ENCODE results near the gene MLLT3. TPM values are rescaled to one million over a fixed set of nuclear protein-coding genes. Genes with fewer than 3 reads are reported as not detected.

Gene MLLT3
- total RNA-seq, 1 donor from 2014 or later = 7.7 TPM

GRCh38 chr9:20405078-20405477 lies 217.2 kb downstream of the MLLT3 start:
- no peaks in the 10 kb centered on the region for H3K4me1 Mint-ChIP-seq (ENCODE audit: low read depth)

GRCh38 chr9:20404192-20404813 lies 218.0 kb downstream of the MLLT3 start:
- H3K4me3 Mint-ChIP-seq (ENCODE audit: unreplicated experiment) = no peak overlapping the region
- no peak for TF ChIP-seq CTCF (IDR thresholded peaks at IDR 0.05)
- no peaks in the 10 kb centered on the region for H3K9me3 Mint-ChIP-seq (ENCODE audit: low read depth)
- H3K27me3 Mint-ChIP-seq (ENCODE audit: low read depth) = no peaks in the 10 kb centered on the region
- no peaks in the 10 kb centered on the region for H3K4me1 Mint-ChIP-seq (ENCODE audit: low read depth)
- no peak overlapping the region for H3K27ac Mint-ChIP-seq (ENCODE audit: unreplicated experiment)
- DNase-seq (ENCODE audit: low spot score) = no peak
- no peaks in the 10 kb centered on the region for H3K36me3 Mint-ChIP-seq (ENCODE audit: low read depth)

More at GRCh38 chr9:20405078-20405477, 217.2 kb downstream of the MLLT3 start:
- Mint-ChIP-seq H3K27me3 (ENCODE audit: low read depth) (no peaks in the 10 kb centered on the region), H3K4me3 (ENCODE audit: unreplicated experiment) (no peak overlapping the region), H3K27ac (ENCODE audit: unreplicated experiment) (no peak overlapping the region), H3K9me3 (ENCODE audit: low read depth) (no peaks in the 10 kb centered on the region), H3K36me3 (ENCODE audit: low read depth) (no peaks in the 10 kb centered on the region)
- TF ChIP-seq CTCF (IDR thresholded peaks at IDR 0.05) = no peak
- DNase-seq (ENCODE audit: low spot score) = no peak

- H3K4me3 Mint-ChIP-seq (ENCODE audit: unreplicated experiment) = no peak overlapping the region
- TF ChIP-seq CTCF (IDR thresholded peaks at IDR 0.05) = no peak
- H3K27ac Mint-ChIP-seq (ENCODE audit: unreplicated experiment) = no peak overlapping the region
- no peaks in the 10 kb centered on the region for H3K27me3 Mint-ChIP-seq (ENCODE audit: low read depth)
- no peaks in the 10 kb centered on the region for H3K9me3 Mint-ChIP-seq (ENCODE audit: low read depth)
- no peaks in the 10 kb centered on the region for H3K4me1 Mint-ChIP-seq (ENCODE audit: low read depth)
- no peaks in the 10 kb centered on the region for H3K36me3 Mint-ChIP-seq (ENCODE audit: low read depth)
- no peak for DNase-seq (ENCODE audit: low spot score)
Measured at GRCh38 chr9:20403346-20403745, 219.0 kb downstream of the MLLT3 start.

- Mint-ChIP-seq H3K27me3 (ENCODE audit: low read depth) (no peaks in the 10 kb centered on the region), H3K4me3 (ENCODE audit: unreplicated experiment) (no peak overlapping the region), H3K27ac (ENCODE audit: unreplicated experiment) (no peak overlapping the region), H3K9me3 (ENCODE audit: low read depth) (no peaks in the 10 kb centered on the region), H3K4me1 (ENCODE audit: low read depth) (no peaks in the 10 kb centered on the region), H3K36me3 (ENCODE audit: low read depth) (no peaks in the 10 kb centered on the region)
- TF ChIP-seq CTCF (IDR thresholded peaks at IDR 0.05) = no peak
- no peak for DNase-seq (ENCODE audit: low spot score)
Measured at GRCh38 chr9:20402273-20402875, 219.9 kb downstream of the MLLT3 start.

- H3K27me3 Mint-ChIP-seq (ENCODE audit: low read depth) = no peaks in the 10 kb centered on the region
- no peak overlapping the region for H3K27ac Mint-ChIP-seq (ENCODE audit: unreplicated experiment)
- no peaks in the 10 kb centered on the region for H3K4me1 Mint-ChIP-seq (ENCODE audit: low read depth)
- no peaks in the 10 kb centered on the region for H3K36me3 Mint-ChIP-seq (ENCODE audit: low read depth)
- DNase-seq (ENCODE audit: low spot score) = no peak
- no peaks in the 10 kb centered on the region for H3K9me3 Mint-ChIP-seq (ENCODE audit: low read depth)
- no peak overlapping the region for H3K4me3 Mint-ChIP-seq (ENCODE audit: unreplicated experiment)
- no peak for TF ChIP-seq CTCF (IDR thresholded peaks at IDR 0.05)
Measured at GRCh38 chr9:20398536-20399338, 223.6 kb downstream of the MLLT3 start.
